Cardiac fibroblast (primary cell): ENCODE measurements around the gene AKIP1.
"Not testable (repeated sequence)": the region's sequence is repeated elsewhere in the genome, so short reads cannot be mapped to it uniquely, and the experiment has no call there.

Experiments used
- DNase-seq, 2 donors: peaks; one replicate each; pipeline versions ENCODE4 v3.0.0 to v3.0.0-alpha.2; 2010; ENCODE audit warnings: low read depth in 2 of 2
- H3K4me3 ChIP-seq, 2 donors: replicated peaks in 1 of 2; 1 replicate in 1 of 2; 2 replicates in 1 of 2; pipeline ENCODE4 v1.5.1; 2011; ENCODE audit warnings: low read depth in 2 of 2, low read length in 2 of 2, mild to moderate bottlenecking in 2 of 2, moderate library complexity in 1 of 2
- CTCF ChIP-seq: IDR thresholded peaks from one replicate; pipeline ENCODE4 v1.5.1; 2011; ENCODE audit warnings: low read depth, mild to moderate bottlenecking, low read length, inconsistent platforms

The AKIP1 gene

GRCh38 chr11:8871171-8871775 lies 39.7 kb upstream of the AKIP1 start:
- TF ChIP-seq CTCF = no peak
- peak; percentile 92 to 95 for DNase-seq
- H3K4me3 ChIP-seq = peak overlapping the region; percentile 65 to 72

- TF ChIP-seq CTCF = no peak
- no peak for DNase-seq
- no peak overlapping the region for H3K4me3 ChIP-seq
These were observed 39.0 kb upstream of the AKIP1 start for GRCh38 chr11:8871962-8872361.

- DNase-seq = no peak
- TF ChIP-seq CTCF = no peak
- no peak overlapping the region for H3K4me3 ChIP-seq
These were observed 37.1 kb upstream of the AKIP1 start for GRCh38 chr11:8873741-8874405.

GRCh38 chr11:8878771-8879170 lies 32.2 kb upstream of the AKIP1 start:
- TF ChIP-seq CTCF = no peak
- no peak overlapping the region for H3K4me3 ChIP-seq
- no peak for DNase-seq

- H3K4me3 ChIP-seq = not testable (repeated sequence)
These were observed 29.4 kb upstream of the AKIP1 start for GRCh38 chr11:8881585-8881984.

GRCh38 chr11:8886322-8886721 lies 24.7 kb upstream of the AKIP1 start:
- DNase-seq = peak in 1 of 2 donors; percentile 57
- H3K4me3 ChIP-seq = no peak overlapping the region
- TF ChIP-seq CTCF = no peak

More at GRCh38 chr11:8881585-8881984, 29.4 kb upstream of the AKIP1 start:
- DNase-seq = not testable (repeated sequence)

GRCh38 chr11:8891185-8891584 lies 19.8 kb upstream of the AKIP1 start:
- DNase-seq, H3K4me3 ChIP-seq: not testable (repeated sequence)
